Lung (tissue), 12 donors: ENCODE measurements around the gene DRC7. TPM values are rescaled to one million over a fixed set of nuclear protein-coding genes. Genes with fewer than 3 reads are reported as not detected.
"Not testable (repeated sequence)": the region's sequence is repeated elsewhere in the genome, so short reads cannot be mapped to it uniquely, and the experiment has no call there.

Experiments used
- ATAC-seq: fragments of 200-7000 bp; cut with Tn5 transposase; one replicate; pipeline ENCODE4 v1.9.1; 2020; ENCODE audit warnings: moderate number of reproducible peaks; ENCODE audit not compliant: insufficient read depth, low FRiP score
- DNase-seq, 3 donors: peaks; one replicate each; pipeline ENCODE4 v3.0.0-alpha.2; 2013 to 2017
- H3K27ac ChIP-seq, 2 donors: one replicate each; pipeline ENCODE4 v1.5.1; 2013; ENCODE audit warnings: mild to moderate bottlenecking in 2 of 2, moderate library complexity in 2 of 2, control low read depth in 1 of 2, inconsistent platforms in 1 of 2, low read depth in 1 of 2, low read length in 1 of 2
- H3K27me3 ChIP-seq, 3 donors: one replicate each; pipeline ENCODE4 v1.5.1; 2013; ENCODE audit warnings: low read length in 2 of 3; ENCODE audit not compliant: control insufficient read depth in 3 of 3, insufficient read depth in 3 of 3
- H3K36me3 ChIP-seq, 4 donors: one replicate each; pipeline ENCODE4 v1.5.1; 2013; ENCODE audit warnings: low read length in 4 of 4, mild to moderate bottlenecking in 1 of 4, moderate library complexity in 1 of 4; ENCODE audit not compliant: control insufficient read depth in 4 of 4, insufficient read depth in 4 of 4
- H3K4me1 ChIP-seq, 5 donors: one replicate each; pipeline ENCODE4 v1.5.1; 2013; ENCODE audit warnings: low read length in 5 of 5, mild to moderate bottlenecking in 2 of 5, moderate library complexity in 1 of 5; ENCODE audit not compliant: control insufficient read depth in 5 of 5, insufficient read depth in 5 of 5
- H3K4me3 ChIP-seq: one replicate; pipeline ENCODE4 v1.5.1; 2013; ENCODE audit warnings: mild to moderate bottlenecking, control low read depth, moderate library complexity
- H3K9ac ChIP-seq, 2 donors: one replicate each; pipeline ENCODE4 v1.5.1; 2013; ENCODE audit warnings: low read length in 2 of 2, control low read depth in 1 of 2; ENCODE audit not compliant: insufficient read depth in 1 of 2
- H3K9me3 ChIP-seq, 4 donors: one replicate each; pipeline ENCODE4 v1.5.1; 2013; ENCODE audit warnings: low read length in 3 of 4, mild to moderate bottlenecking in 1 of 4, moderate library complexity in 1 of 4; ENCODE audit not compliant: control insufficient read depth in 4 of 4, insufficient read depth in 3 of 4
- CTCF ChIP-seq: IDR thresholded peaks from 2 replicates; pipeline ENCODE4 v1.5.1; 2012; ENCODE audit warnings: mild to moderate bottlenecking; ENCODE audit errors: control extremely low read depth, extremely low read depth
- WGBS, 2 donors: extraction: QIAGEN DNeasy Blood & Tissue Kit; methylation state at CpG; one replicate each; pipeline ENCODE4 v1.1.7; 2013; 5-methylcytosine and 5-hydroxymethylcytosine counted together
- polyA plus RNA-seq, 2 donors: library from polyadenylated mRNA; stranded (reverse); fragments of 200-250 nt; gene quantifications; one replicate each; pipeline ENCODE4 v1.2.1, GENCODE V29; 2013
- total RNA-seq, 2 donors: library from RNA; depleted of rRNA in 1 of 2; stranded (reverse); fragments of >200 nt in 1 of 2; gene quantifications; one replicate each; pipeline ENCODE4 v1.2.1, GENCODE V29; 2014 to 2021
- donor health status: control.
- donor health status: control.
- donor health status: Bipolar disorder and iron deficiency.
- donor health status: healthy.
- donor health status: DM: yes; HTN: yes; CAD: no.

Gene DRC7
- total and polyA plus RNA-seq, 4 donors, result 2.5 to 10.9 (median 6.4) TPM

- ATAC-seq (no peak), DNase-seq (no peak)
- Histone ChIP-seq H3K27me3 (peaks cover 0 to 5% (median 0%) of the 10 kb centered on the region in 3 donors), H3K27ac (no peak overlapping the region), H3K9ac (no peak overlapping the region), H3K4me3 (no peak overlapping the region), H3K9me3 (no peaks in the 10 kb centered on the region), H3K36me3 (no peaks in the 10 kb centered on the region), H3K4me1 (no peaks in the 10 kb centered on the region)
- TF ChIP-seq CTCF, result no peak
- WGBS, 2 donors, result 92 to 94% methylated on average over 3 of the region's 3 CpGs
Measured at GRCh38 chr16:57711993-57712392, 17.4 kb downstream of the DRC7 start.

GRCh38 chr16:57712569-57712968, 18.0 kb downstream of the DRC7 start:
- H3K9ac ChIP-seq, H3K27ac ChIP-seq, H3K4me1 ChIP-seq, H3K36me3 ChIP-seq, H3K27me3 ChIP-seq, H3K4me3 ChIP-seq, ATAC-seq, DNase-seq, H3K9me3 ChIP-seq: not testable (repeated sequence)
- WGBS, 2 donors, result 74 to 88% methylated on average over 6 of the region's 6 CpGs

- ATAC-seq (no peak), DNase-seq (no peak)
- Histone ChIP-seq H3K27me3 (peaks cover 0 to 5% (median 0%) of the 10 kb centered on the region in 3 donors), H3K4me3 (no peak overlapping the region), H3K9me3 (no peaks in the 10 kb centered on the region), H3K9ac (no peak overlapping the region), H3K4me1 (no peaks in the 10 kb centered on the region), H3K27ac (no peak overlapping the region), H3K36me3 (no peaks in the 10 kb centered on the region)
- 93 to 94% methylated on average over 8 of the region's 8 CpGs for WGBS, 2 donors
- no peak for TF ChIP-seq CTCF
Measured at GRCh38 chr16:57713596-57713995, 19.0 kb downstream of the DRC7 start.

- Histone ChIP-seq H3K4me1 (no peaks in the 10 kb centered on the region), H3K27me3 (peaks cover 0 to 5% (median 0%) of the 10 kb centered on the region in 3 donors), H3K4me3 (no peak overlapping the region), H3K36me3 (no peaks in the 10 kb centered on the region), H3K9me3 (no peaks in the 10 kb centered on the region), H3K9ac (no peak overlapping the region), H3K27ac (no peak overlapping the region)
- TF ChIP-seq CTCF, result no peak
- DNase-seq, result no peak
- no peak for ATAC-seq
- 90 to 94% methylated on average over 6 of the region's 6 CpGs for WGBS, 2 donors
Measured at GRCh38 chr16:57714047-57714446, 19.4 kb downstream of the DRC7 start.
